OCI-LY7 (cell line): ENCODE results near the gene PIGZ. TPM values are rescaled to one million over a fixed set of nuclear protein-coding genes. Genes with fewer than 3 reads are reported as not detected.

Source experiments
- BruUV-seq: library from RNA; stranded (reverse); fragments of 400-500 nt; replicated peaks from 2 replicates; lab custom pipeline; 2021; lab: Mats Ljungman, UMichigan
- CTCF ChIA-PET: fragments of 300-600 bp; sonication (Branson Sonifier 250); formaldehyde crosslinking; loops from one replicate; lab custom pipeline; 2022; ENCODE audit warnings: antibody characterized with exemption; ENCODE audit not compliant: unreplicated experiment; lab: Charles Lee
- POLR2A ChIA-PET: fragments of 300-600 bp; sonication (Branson Sonifier 250); formaldehyde crosslinking; loops from one replicate; lab custom pipeline; 2022; ENCODE audit warnings: antibody characterized with exemption; lab: Charles Lee
- DNase-seq: peaks from one replicate; pipeline ENCODE4 v3.0.0-alpha.2; 2015; ENCODE audit warnings: low spot score
- H2AFZ ChIP-seq: fragments of 200-600 bp; sonication (generic), shearing (Covaris generic); 2 replicates; pipeline ENCODE4 v1.6.1; 2014; ENCODE audit warnings: mild to moderate bottlenecking, antibody characterized with exemption, low read length, moderate library complexity
- H3K27ac ChIP-seq: fragments of 200-600 bp; sonication (generic); 2 replicates; pipeline ENCODE4 v1.5.1; 2014; ENCODE audit warnings: mixed run types, low read depth, mild to moderate bottlenecking, moderate library complexity, low read length, inconsistent platforms; ENCODE audit not compliant: poor library complexity, severe bottlenecking
- H3K36me3 ChIP-seq: fragments of 200-600 bp; sonication (generic); 2 replicates; pipeline ENCODE4 v1.6.1; 2014; ENCODE audit warnings: mild to moderate bottlenecking, antibody characterized with exemption, low read length, moderate library complexity, mixed read lengths; ENCODE audit not compliant: insufficient read depth
- H3K4me1 ChIP-seq: fragments of 200-600 bp; sonication (generic); 2 replicates; pipeline ENCODE4 v1.5.1; 2014; ENCODE audit warnings: mild to moderate bottlenecking, low read length; ENCODE audit not compliant: insufficient read depth, poor library complexity, severe bottlenecking
- H3K4me2 ChIP-seq: fragments of 200-600 bp; sonication (generic); 2 replicates; pipeline ENCODE4 v1.6.1; 2014; ENCODE audit warnings: mild to moderate bottlenecking, low read length
- H3K4me3 ChIP-seq: fragments of 200-600 bp; sonication (generic); 2 replicates; pipeline ENCODE4 v1.5.1; 2014; ENCODE audit warnings: mild to moderate bottlenecking, low read depth, low read length; ENCODE audit not compliant: poor library complexity, severe bottlenecking
- H3K79me2 ChIP-seq: fragments of 200-600 bp; sonication (generic); 2 replicates; pipeline ENCODE4 v1.6.1; 2016; ENCODE audit warnings: low read depth, mild to moderate bottlenecking, low read length, moderate library complexity, mixed read lengths; ENCODE audit not compliant: insufficient read depth
- H3K9me2 ChIP-seq: fragments of 200-600 bp; sonication (generic); 2 replicates; pipeline ENCODE4 v1.6.1; 2016; ENCODE audit warnings: mild to moderate bottlenecking, low read length, mixed read lengths; ENCODE audit not compliant: insufficient read depth
- H3K9me3 ChIP-seq: fragments of 200-600 bp; sonication (generic); 2 replicates; pipeline ENCODE4 v1.6.1; 2014; ENCODE audit warnings: mild to moderate bottlenecking, mixed run types, low read length, mixed read lengths
- H4K20me1 ChIP-seq: fragments of 200-600 bp; sonication (generic); 2 replicates; pipeline ENCODE4 v1.6.1; 2014; ENCODE audit warnings: mild to moderate bottlenecking, antibody characterized with exemption, low read length, moderate library complexity, mixed read lengths; ENCODE audit not compliant: insufficient read depth
- EZH2phosphoT487 ChIP-seq: fragments of 200-600 bp; sonication (generic); IDR thresholded peaks from 2 replicates; pipeline ENCODE4 v1.6.1; 2018; ENCODE audit warnings: low read depth, borderline replicate concordance, mild to moderate bottlenecking, mixed run types, antibody characterized with exemption, low read length, moderate library complexity, mixed read lengths
- intact Hi-C: fragments of 100-400 bp; cut with micrococcal nuclease; formaldehyde crosslinking; loops from one replicate; pipeline ENCODE4 v1.10.0; 2022; ENCODE audit not compliant: unreplicated experiment
- total RNA-seq, 2 experiments: library from RNA; depleted of rRNA in 1 of 2; stranded (reverse); fragments of >200 nt in 1 of 2; shearing (Covaris generic) in 1 of 2; gene quantifications; 2 replicates each; pipeline ENCODE4 v1.2.3, GENCODE V29; 2014 to 2022
- TF ChIP-seq, protein P1 (sequence below): fragments of 200-600 bp; sonication (generic); conservative IDR thresholded peaks from 2 replicates; pipeline ENCODE4 v1.5.1; 2014; ENCODE audit warnings: mild to moderate bottlenecking, antibody characterized with exemption, low read length, moderate library complexity, mixed read lengths

PIGZ gene
- total RNA-seq, 2 experiments from 2014 or later, result not detected

DNA sequence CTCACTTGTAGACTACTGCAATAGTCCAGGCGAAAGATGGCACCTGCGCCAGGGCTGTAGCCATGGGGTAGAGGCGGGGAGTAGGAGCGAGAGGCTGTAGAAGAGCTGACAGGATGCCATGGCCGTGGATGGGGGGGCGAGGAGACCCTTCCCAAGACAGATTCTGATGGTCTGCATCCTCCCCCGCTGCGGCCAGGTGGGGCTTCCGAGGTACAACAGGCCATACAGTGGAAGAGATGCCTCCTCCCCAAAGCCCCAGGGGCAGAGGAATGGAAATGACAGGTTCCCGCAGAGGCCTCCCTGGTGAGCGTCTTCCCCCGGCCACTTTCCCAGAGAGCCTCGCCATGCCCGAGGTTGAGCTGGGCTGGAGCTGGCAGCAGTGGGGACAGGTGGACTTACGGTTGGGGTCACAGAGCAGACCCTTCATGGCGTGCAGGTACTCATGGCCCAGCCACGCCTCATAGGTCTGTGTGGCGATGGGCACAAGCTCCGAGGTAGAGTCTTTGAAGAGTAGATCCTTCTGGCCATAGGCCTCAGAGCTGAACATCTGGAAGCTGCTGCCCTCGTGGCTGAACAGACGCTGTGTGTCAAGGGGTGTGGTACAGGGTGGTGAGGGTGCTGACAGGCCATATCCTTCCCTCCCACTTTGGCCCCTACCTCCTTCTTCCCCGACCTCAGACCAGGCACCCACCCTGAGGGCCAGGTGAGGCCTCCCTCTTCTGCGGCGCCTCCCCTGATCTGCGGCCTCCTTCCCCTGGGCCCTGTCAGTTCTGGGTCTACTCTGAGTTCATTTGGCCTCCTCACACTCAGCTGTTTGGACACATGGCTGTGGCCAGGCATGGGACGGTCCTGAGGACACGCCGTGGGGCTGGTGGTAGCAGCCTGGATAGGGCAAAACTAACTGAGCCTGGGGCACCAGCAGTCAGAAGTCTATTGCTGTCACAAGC is 47.4 kb upstream of the PIGZ start:
- no peak overlapping the region for H3K4me2 ChIP-seq
- H3K4me3 ChIP-seq, result no peak overlapping the region
- DNase-seq, result no peak
- H2AFZ ChIP-seq, result no peak overlapping the region
- no peaks in the 10 kb centered on the region for H3K9me2 ChIP-seq
- intact Hi-C loops, result no loop called here
- no TSS peak for BruUV-seq
- ChIA-PET POLR2A (no interaction called here), CTCF (interaction anchor here (1.1 kb wide), 1 partner anchor 10 kb away, joined by 3 read pairs; no protein-coding TSS in a partner anchor)
- H3K4me1 ChIP-seq, result no peaks in the 10 kb centered on the region
- H4K20me1 ChIP-seq, result no peaks in the 10 kb centered on the region
- TF ChIP-seq, protein P1, sequence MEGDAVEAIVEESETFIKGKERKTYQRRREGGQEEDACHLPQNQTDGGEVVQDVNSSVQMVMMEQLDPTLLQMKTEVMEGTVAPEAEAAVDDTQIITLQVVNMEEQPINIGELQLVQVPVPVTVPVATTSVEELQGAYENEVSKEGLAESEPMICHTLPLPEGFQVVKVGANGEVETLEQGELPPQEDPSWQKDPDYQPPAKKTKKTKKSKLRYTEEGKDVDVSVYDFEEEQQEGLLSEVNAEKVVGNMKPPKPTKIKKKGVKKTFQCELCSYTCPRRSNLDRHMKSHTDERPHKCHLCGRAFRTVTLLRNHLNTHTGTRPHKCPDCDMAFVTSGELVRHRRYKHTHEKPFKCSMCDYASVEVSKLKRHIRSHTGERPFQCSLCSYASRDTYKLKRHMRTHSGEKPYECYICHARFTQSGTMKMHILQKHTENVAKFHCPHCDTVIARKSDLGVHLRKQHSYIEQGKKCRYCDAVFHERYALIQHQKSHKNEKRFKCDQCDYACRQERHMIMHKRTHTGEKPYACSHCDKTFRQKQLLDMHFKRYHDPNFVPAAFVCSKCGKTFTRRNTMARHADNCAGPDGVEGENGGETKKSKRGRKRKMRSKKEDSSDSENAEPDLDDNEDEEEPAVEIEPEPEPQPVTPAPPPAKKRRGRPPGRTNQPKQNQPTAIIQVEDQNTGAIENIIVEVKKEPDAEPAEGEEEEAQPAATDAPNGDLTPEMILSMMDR, result no peak
- TF ChIP-seq EZH2phosphoT487, result no peak
- no peaks in the 10 kb centered on the region for H3K79me2 ChIP-seq
- no peak overlapping the region for H3K27ac ChIP-seq
- H3K9me3 ChIP-seq, result no peaks in the 10 kb centered on the region
- no peaks in the 10 kb centered on the region for H3K36me3 ChIP-seq

DNA sequence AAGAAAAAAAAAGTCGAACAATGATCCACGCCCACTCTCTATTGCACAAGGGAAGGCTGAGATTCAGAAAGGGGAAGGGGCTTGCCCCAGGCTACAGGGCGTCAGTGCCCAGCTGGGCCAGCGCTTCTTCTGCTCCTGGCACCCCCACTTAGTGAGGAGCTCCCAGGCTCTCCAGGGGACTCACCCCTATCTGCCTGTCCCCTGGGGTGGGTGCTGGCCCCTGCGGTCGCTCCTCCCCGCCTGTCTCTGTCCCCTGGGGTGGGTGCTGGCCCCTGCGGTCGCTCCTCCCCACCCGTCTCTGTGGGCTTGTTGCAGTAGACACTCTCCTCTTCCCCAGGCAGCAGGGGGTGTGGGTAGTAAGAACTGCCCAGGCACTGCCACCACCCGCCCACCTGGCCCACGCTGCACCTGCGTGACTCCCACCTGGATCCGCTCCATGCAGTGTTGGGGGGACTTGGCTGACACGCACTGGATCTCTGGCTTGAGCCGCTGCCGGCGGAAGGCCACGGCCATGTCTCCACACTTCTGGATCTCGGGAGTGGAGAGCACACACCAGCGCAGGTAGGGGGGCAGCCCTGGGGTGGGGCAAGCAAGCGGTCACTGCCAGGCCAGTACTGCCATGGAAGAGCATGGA is 46.4 kb upstream of the PIGZ start:
- H2AFZ ChIP-seq, result no peak overlapping the region
- H3K36me3 ChIP-seq, result no peaks in the 10 kb centered on the region
- H3K79me2 ChIP-seq, result no peaks in the 10 kb centered on the region
- H3K4me2 ChIP-seq, result no peak overlapping the region
- no peaks in the 10 kb centered on the region for H3K4me1 ChIP-seq
- BruUV-seq, result no TSS peak
- no peaks in the 10 kb centered on the region for H3K9me2 ChIP-seq
- H3K9me3 ChIP-seq, result no peaks in the 10 kb centered on the region
- TF ChIP-seq EZH2phosphoT487, result no peak
- TF ChIP-seq, protein P1, result no peak
- no peak overlapping the region for H3K27ac ChIP-seq
- DNase-seq, result no peak
- ChIA-PET POLR2A (no interaction called here), CTCF (no interaction called here)
- intact Hi-C loops, result no loop called here
- H4K20me1 ChIP-seq, result no peaks in the 10 kb centered on the region
- H3K4me3 ChIP-seq, result no peak overlapping the region
